ENCODE data around the gene FAM219B. TPM values are rescaled to one million over a fixed set of nuclear protein-coding genes. Genes with fewer than 3 reads are reported as not detected.

Gene FAM219B
- total and polyA plus RNA-seq, 2 donors from 2014 or later: 41.7 to 76.5 TPM

DNA sequence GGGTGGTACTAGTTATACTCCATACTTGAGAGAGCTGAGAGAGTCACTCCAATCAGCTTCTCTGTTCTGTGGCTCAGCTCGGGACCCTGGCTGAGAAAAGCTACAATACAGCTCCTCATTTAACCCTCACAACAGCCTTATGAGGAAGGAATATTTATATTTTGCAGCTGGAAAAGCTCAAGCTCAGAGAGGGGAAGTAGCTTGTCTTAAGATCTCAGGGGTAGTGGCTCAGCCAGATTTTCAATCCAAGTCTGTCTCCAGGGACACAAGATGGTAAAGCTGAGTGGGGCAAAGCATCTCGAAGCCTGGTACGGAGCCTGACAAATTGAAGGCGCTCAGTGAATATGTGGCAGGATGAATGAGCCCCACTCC is 48.3 kb downstream of the FAM219B start:
- TF ChIP-seq, protein P1, sequence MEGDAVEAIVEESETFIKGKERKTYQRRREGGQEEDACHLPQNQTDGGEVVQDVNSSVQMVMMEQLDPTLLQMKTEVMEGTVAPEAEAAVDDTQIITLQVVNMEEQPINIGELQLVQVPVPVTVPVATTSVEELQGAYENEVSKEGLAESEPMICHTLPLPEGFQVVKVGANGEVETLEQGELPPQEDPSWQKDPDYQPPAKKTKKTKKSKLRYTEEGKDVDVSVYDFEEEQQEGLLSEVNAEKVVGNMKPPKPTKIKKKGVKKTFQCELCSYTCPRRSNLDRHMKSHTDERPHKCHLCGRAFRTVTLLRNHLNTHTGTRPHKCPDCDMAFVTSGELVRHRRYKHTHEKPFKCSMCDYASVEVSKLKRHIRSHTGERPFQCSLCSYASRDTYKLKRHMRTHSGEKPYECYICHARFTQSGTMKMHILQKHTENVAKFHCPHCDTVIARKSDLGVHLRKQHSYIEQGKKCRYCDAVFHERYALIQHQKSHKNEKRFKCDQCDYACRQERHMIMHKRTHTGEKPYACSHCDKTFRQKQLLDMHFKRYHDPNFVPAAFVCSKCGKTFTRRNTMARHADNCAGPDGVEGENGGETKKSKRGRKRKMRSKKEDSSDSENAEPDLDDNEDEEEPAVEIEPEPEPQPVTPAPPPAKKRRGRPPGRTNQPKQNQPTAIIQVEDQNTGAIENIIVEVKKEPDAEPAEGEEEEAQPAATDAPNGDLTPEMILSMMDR (IDR thresholded peaks at IDR 0.05; ENCODE audit: borderline replicate concordance, extremely low read depth, insufficient read depth): no peak
- intact Hi-C loops (cut with DNase I): no loop called here
- DNase-seq (peak in 1 of 5 donors; percentile 34), FAIRE-seq (no peak)
- Histone ChIP-seq H3K4me1 (ENCODE audit: control insufficient read depth in 2 of 3, insufficient read depth in 2 of 3, low read depth in 1 of 3, low read length in 3 of 3) (peaks cover 0 to 28% (median 22%) of the 10 kb centered on the region in 3 donors), H3K4me3 (ENCODE audit: low read length in 3 of 3) (no peak overlapping the region), H3K9ac (ENCODE audit: low read length in 3 of 3) (no peak overlapping the region), H3K9me3 (ENCODE audit: control insufficient read depth in 2 of 3, insufficient read depth in 1 of 3, low read length in 3 of 3) (no peaks in the 10 kb centered on the region), H3K27ac (ENCODE audit: low read depth in 2 of 2, low read length in 2 of 2) (no peak overlapping the region), H3K27me3 (ENCODE audit: control insufficient read depth, insufficient read depth, low read length) (no peaks in the 10 kb centered on the region), H3K36me3 (ENCODE audit: control insufficient read depth in 2 of 3, insufficient read depth in 3 of 3, low read length in 3 of 3) (peaks cover 0 to 8% (median 0%) of the 10 kb centered on the region in 3 donors)

DNA sequence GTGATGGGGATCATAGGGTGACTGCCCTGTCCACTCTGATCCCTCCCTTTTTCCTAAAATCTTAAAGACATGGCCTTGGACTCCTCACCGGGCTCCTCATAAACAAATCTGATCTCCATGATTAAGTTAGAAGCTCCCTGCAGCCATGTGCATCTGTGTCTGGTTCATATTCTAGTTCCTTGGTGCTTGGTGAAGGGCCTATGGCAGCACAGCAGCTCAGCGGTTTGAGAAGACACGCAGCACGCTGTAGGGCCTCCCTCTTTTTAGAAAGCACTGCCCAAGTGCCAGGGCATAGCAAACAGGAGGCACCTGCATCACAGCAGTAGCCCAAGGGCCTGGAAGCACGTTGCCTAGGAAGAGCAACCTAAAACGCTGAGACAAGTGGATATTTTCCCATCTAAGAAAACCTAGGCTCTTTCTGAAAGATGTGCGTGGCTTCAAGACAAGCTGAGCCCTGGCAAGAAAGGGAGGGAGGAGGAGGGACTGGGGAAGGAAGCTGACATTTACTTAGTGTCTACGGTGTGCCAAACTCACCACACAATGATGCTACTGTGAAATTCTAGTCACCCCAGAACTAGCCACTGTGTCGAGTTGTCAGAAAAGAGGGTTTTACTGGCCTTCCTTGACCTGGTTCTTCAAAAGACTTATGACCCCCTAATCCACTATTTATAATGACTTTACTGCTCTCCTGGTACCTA is 48.8 kb downstream of the FAM219B start:
- intact Hi-C loops (cut with DNase I): no loop called here
- peaks cover 0 to 14% (median 2%) of the 10 kb centered on the region in 3 donors for H3K36me3 ChIP-seq (ENCODE audit: control insufficient read depth in 2 of 3, insufficient read depth in 3 of 3, low read length in 3 of 3)
- DNase-seq (no peak), FAIRE-seq (no peak)
- TF ChIP-seq, protein P1 (IDR thresholded peaks at IDR 0.05; ENCODE audit: borderline replicate concordance, extremely low read depth, insufficient read depth): no peak
- no peak overlapping the region for H3K4me3 ChIP-seq (ENCODE audit: low read length in 3 of 3)
- no peaks in the 10 kb centered on the region for H3K9me3 ChIP-seq (ENCODE audit: control insufficient read depth in 2 of 3, insufficient read depth in 1 of 3, low read length in 3 of 3)
- no peak overlapping the region for H3K9ac ChIP-seq (ENCODE audit: low read length in 3 of 3)
- H3K4me1 ChIP-seq (ENCODE audit: control insufficient read depth in 2 of 3, insufficient read depth in 2 of 3, low read depth in 1 of 3, low read length in 3 of 3): peaks cover 0 to 28% (median 22%) of the 10 kb centered on the region in 3 donors
- H3K27ac ChIP-seq (ENCODE audit: low read depth in 2 of 2, low read length in 2 of 2): peak overlapping the region in 1 of 2 donors; percentile 33
- H3K27me3 ChIP-seq (ENCODE audit: control insufficient read depth, insufficient read depth, low read length): no peaks in the 10 kb centered on the region

DNA sequence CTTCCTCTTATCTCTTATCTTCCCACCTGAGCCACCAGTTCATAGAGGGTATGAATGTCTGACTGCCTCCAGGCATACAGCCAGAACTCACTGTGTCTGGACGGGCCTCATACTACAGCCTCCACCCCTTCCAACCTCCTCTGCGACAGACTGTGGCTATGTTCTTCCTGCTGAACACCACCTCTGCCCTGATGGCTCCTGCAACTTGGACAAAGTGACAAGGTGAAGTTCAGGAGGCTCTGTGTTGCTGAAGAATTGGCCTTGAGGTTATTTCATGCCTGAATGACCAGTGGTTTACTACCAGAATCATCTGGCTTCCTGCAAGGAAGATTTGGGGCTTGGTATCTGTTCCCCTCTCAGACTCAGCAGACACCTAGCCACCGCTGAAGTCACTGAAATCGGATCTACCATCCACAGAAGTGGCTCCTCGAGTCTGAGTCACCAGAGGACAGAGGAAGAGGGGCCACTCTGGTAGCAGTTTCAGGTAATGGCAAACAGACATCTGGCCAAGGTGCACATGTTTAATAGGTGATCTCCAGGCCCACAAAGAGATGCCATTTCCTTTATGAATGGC is 49.5 kb downstream of the FAM219B start:
- peaks cover 0 to 20% (median 7%) of the 10 kb centered on the region in 3 donors for H3K36me3 ChIP-seq (ENCODE audit: control insufficient read depth in 2 of 3, insufficient read depth in 3 of 3, low read length in 3 of 3)
- FAIRE-seq (no peak), DNase-seq (peak in 1 of 5 donors; percentile 13)
- no peak overlapping the region for H3K4me3 ChIP-seq (ENCODE audit: low read length in 3 of 3)
- no peaks in the 10 kb centered on the region for H3K9me3 ChIP-seq (ENCODE audit: control insufficient read depth in 2 of 3, insufficient read depth in 1 of 3, low read length in 3 of 3)
- no peak overlapping the region for H3K9ac ChIP-seq (ENCODE audit: low read length in 3 of 3)
- intact Hi-C loops (cut with DNase I): no loop called here
- H3K27me3 ChIP-seq (ENCODE audit: control insufficient read depth, insufficient read depth, low read length): no peaks in the 10 kb centered on the region
- peaks cover 0 to 28% (median 22%) of the 10 kb centered on the region in 3 donors for H3K4me1 ChIP-seq (ENCODE audit: control insufficient read depth in 2 of 3, insufficient read depth in 2 of 3, low read depth in 1 of 3, low read length in 3 of 3)
- H3K27ac ChIP-seq (ENCODE audit: low read depth in 2 of 2, low read length in 2 of 2): peak overlapping the region in 1 of 2 donors; percentile 5
- TF ChIP-seq, protein P1 (IDR thresholded peaks at IDR 0.05; ENCODE audit: borderline replicate concordance, extremely low read depth, insufficient read depth): no peak

All from kidney (tissue), 14 donors.